ENCODE results near the gene ARVCF. TPM values are rescaled to one million over a fixed set of nuclear protein-coding genes. Genes with fewer than 3 reads are reported as not detected.

The ARVCF gene
- total and polyA plus RNA-seq, 2 donors (not counting 3 experiments of a cell fraction or from before 2014, with no cell fraction given), result 81.3 to 105 TPM

- peaks cover 0 to 3% of the 10 kb centered on the region in 2 experiments for H3K36me3 ChIP-seq (ENCODE audit: control insufficient read depth in 2 of 2, extremely low read depth in 1 of 2, insufficient read depth in 2 of 2, low read length in 2 of 2)
- no peak overlapping the region for H3K9ac ChIP-seq (replicated peaks; ENCODE audit: extremely low read depth, insufficient read depth, low read length)
- no peaks in the 10 kb centered on the region for H3K4me1 ChIP-seq (ENCODE audit: control insufficient read depth, extremely low read depth, insufficient read depth, low read length)
- intact Hi-C loops (cut with micrococcal nuclease), result no loop called here
- no peaks in the 10 kb centered on the region for H3K79me2 ChIP-seq (ENCODE audit: control insufficient read depth, insufficient read depth, low read length)
- DNase-seq (ENCODE audit: low read depth, low spot score) (no peak), FAIRE-seq (no peak)
- ChIA-PET CTCF (interaction anchor here (1.7 kb wide), 1 partner anchor 21 kb away, joined by 7 read pairs; no protein-coding TSS in a partner anchor), POLR2A (no interaction called here)
- no peak overlapping the region for H2AFZ ChIP-seq (ENCODE audit: low read depth, low read length)
- no peak overlapping the region for H3K4me3 ChIP-seq (replicated peaks in 1 of 3; ENCODE audit: insufficient read depth in 1 of 3, low read depth in 1 of 3, low read length in 3 of 3)
- no peaks in the 10 kb centered on the region for H3K9me3 ChIP-seq (replicated peaks; ENCODE audit: control insufficient read depth, insufficient read depth, low read length)
- dilution Hi-C loops (cut with MboI; ENCODE audit: extremely low pct_ligation_motif_present, low sequenced_read_pairs), result no loop called here
- TF ChIP-seq CTCF (IDR thresholded peaks at IDR 0.05; ENCODE audit: extremely low read depth in 1 of 2, insufficient read depth in 1 of 2, low read depth in 1 of 2, low read length in 2 of 2) (no peak), MAX (IDR thresholded peaks at IDR 0.05; ENCODE audit: insufficient read depth, insufficient read length) (no peak), FOS (IDR thresholded peaks at IDR 0.05; ENCODE audit: borderline replicate concordance, insufficient read depth, low read length) (no peak)
- H3K9me1 ChIP-seq (replicated peaks; ENCODE audit: control insufficient read depth, extremely low read depth, insufficient read depth, low read length), result no peaks in the 10 kb centered on the region
- no peak overlapping the region for H3K27ac ChIP-seq (ENCODE audit: insufficient read depth, low read depth, low read length)
- no peak overlapping the region for H3K4me2 ChIP-seq (ENCODE audit: insufficient read depth, low read length)
- no peaks in the 10 kb centered on the region for H4K20me1 ChIP-seq (replicated peaks; ENCODE audit: control insufficient read depth, extremely low read depth, insufficient read depth, low read length)
- no TSS peak for BruUV-seq (replicated peaks)
- no peaks in the 10 kb centered on the region for H3K27me3 ChIP-seq (ENCODE audit: control insufficient read depth in 2 of 2, insufficient read depth in 2 of 2, low read length in 2 of 2)
Observed at GRCh38 chr22:19931514-19931913, 85.1 kb downstream of the ARVCF start.

Data from endothelial cell of umbilical vein (primary cell).